Cardiac muscle cell (in vitro differentiated cells and primary cell): ENCODE measurements around the gene SCAF4. TPM values are rescaled to one million over a fixed set of nuclear protein-coding genes. Genes with fewer than 3 reads are reported as not detected.

Source experiments
- DNase-seq, 2 donors: peaks; one replicate each; pipeline versions ENCODE4 v3.0.0 to v3.0.0-alpha.2; 2010 to 2017; ENCODE audit warnings: low read depth in 1 of 2, low spot score in 1 of 2
- H3K27ac ChIP-seq: fragments of 200-600 bp; sonication (generic); 2 replicates; pipeline ENCODE4 v1.5.1; 2016
- H3K27me3 ChIP-seq: fragments of 200-600 bp; sonication (generic); 2 replicates; pipeline ENCODE4 v1.6.0; 2016; ENCODE audit warnings: control low read depth
- H3K36me3 ChIP-seq: fragments of 200-600 bp; sonication (generic); 2 replicates; pipeline ENCODE4 v1.5.1; 2016; ENCODE audit warnings: control low read depth
- H3K4me1 ChIP-seq: fragments of 200-600 bp; sonication (generic); 2 replicates; pipeline ENCODE4 v1.8.1; 2017; ENCODE audit warnings: low read depth, mild to moderate bottlenecking, mixed run types
- H3K4me3 ChIP-seq: fragments of 200-600 bp; sonication (generic); 2 replicates; pipeline ENCODE4 v1.5.1; 2016; ENCODE audit warnings: mild to moderate bottlenecking
- H3K9me3 ChIP-seq: fragments of 200-600 bp; sonication (generic); 2 replicates; pipeline ENCODE4 v1.5.1; 2017; ENCODE audit warnings: low read depth, mild to moderate bottlenecking, control low read depth
- polyA plus RNA-seq: library from polyadenylated mRNA; unstranded; fragments of >200 nt; fragmentation: Nextera tagmentation; extraction: Ambion mirVana; gene quantifications from 2 replicates; pipeline ENCODE4 v1.2.1, GENCODE V29; 2016
- total RNA-seq: library from RNA; depleted of rRNA; stranded (reverse); fragments of >200 nt; gene quantifications from 2 replicates; pipeline ENCODE4 v1.2.3, GENCODE V29; 2016
- TF ChIP-seq, protein P1 (sequence below): IDR thresholded peaks from 2 replicates; pipeline ENCODE4 v1.5.1; 2012; ENCODE audit warnings: low read depth, mild to moderate bottlenecking, low read length

The SCAF4 gene
- total and polyA plus RNA-seq, 2 experiments from 2014 or later: 16.0 to 28.6 TPM

DNA sequence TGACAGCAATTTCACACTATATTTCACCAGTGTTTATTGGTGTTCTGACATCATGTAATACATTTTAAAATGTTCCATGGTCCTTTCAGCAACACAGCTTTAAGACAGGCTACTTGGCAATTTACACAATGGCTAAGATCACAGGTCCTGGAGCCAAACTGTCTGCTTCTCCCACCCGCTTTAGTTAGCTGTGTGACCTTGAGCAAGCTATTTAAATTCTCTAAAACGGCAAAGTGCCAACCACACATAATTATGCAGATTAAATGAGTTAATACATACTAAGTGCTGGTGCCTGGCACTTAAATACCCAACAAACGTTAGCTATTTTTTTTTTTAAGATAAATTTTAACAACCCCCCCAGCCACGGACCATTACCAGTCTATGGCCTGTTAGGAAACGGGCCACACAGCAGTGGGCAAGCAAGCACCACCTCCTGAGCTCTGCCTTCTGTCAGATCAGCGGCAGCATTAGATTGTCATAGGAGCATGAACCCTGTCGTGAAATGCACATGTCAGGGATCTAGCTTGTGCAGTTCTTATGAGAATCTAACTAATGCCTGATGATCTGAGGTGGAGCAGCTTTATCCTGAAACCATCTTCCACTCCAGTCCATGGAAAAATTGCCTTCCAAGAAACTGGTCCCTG lies 45.5 kb downstream of the SCAF4 start:
- TF ChIP-seq, protein P1, sequence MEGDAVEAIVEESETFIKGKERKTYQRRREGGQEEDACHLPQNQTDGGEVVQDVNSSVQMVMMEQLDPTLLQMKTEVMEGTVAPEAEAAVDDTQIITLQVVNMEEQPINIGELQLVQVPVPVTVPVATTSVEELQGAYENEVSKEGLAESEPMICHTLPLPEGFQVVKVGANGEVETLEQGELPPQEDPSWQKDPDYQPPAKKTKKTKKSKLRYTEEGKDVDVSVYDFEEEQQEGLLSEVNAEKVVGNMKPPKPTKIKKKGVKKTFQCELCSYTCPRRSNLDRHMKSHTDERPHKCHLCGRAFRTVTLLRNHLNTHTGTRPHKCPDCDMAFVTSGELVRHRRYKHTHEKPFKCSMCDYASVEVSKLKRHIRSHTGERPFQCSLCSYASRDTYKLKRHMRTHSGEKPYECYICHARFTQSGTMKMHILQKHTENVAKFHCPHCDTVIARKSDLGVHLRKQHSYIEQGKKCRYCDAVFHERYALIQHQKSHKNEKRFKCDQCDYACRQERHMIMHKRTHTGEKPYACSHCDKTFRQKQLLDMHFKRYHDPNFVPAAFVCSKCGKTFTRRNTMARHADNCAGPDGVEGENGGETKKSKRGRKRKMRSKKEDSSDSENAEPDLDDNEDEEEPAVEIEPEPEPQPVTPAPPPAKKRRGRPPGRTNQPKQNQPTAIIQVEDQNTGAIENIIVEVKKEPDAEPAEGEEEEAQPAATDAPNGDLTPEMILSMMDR: no peak
- Histone ChIP-seq H3K9me3 (no peaks in the 10 kb centered on the region), H3K4me3 (no peak overlapping the region), H3K4me1 (no peaks in the 10 kb centered on the region), H3K27ac (no peak overlapping the region), H3K36me3 (peaks cover 63% of the 10 kb centered on the region), H3K27me3 (no peaks in the 10 kb centered on the region)
- no peak for DNase-seq

- Histone ChIP-seq H3K9me3 (no peaks in the 10 kb centered on the region), H3K4me1 (no peaks in the 10 kb centered on the region), H3K4me3 (no peak overlapping the region), H3K27ac (no peak overlapping the region), H3K36me3 (peaks cover 54% of the 10 kb centered on the region), H3K27me3 (no peaks in the 10 kb centered on the region)
- TF ChIP-seq, protein P1: no peak
- DNase-seq: no peak
Observed at GRCh38 chr21:31684918-31685317, 47.0 kb downstream of the SCAF4 start.

- no peak overlapping the region for H3K27ac ChIP-seq
- H3K4me1 ChIP-seq: no peaks in the 10 kb centered on the region
- peaks cover 64% of the 10 kb centered on the region for H3K36me3 ChIP-seq
- H3K4me3 ChIP-seq: no peak overlapping the region
- no peaks in the 10 kb centered on the region for H3K27me3 ChIP-seq
- H3K9me3 ChIP-seq: no peaks in the 10 kb centered on the region
- TF ChIP-seq, protein P1: peak; percentile 14
- DNase-seq: no peak
Observed at GRCh38 chr21:31683029-31683428, 48.9 kb downstream of the SCAF4 start.

- TF ChIP-seq, protein P1: no peak
- peaks cover 62% of the 10 kb centered on the region for H3K36me3 ChIP-seq
- no peaks in the 10 kb centered on the region for H3K27me3 ChIP-seq
- H3K27ac ChIP-seq: no peak overlapping the region
- H3K9me3 ChIP-seq: no peaks in the 10 kb centered on the region
- peak in 1 of 2 donors; percentile 25 for DNase-seq
- H3K4me1 ChIP-seq: no peaks in the 10 kb centered on the region
- no peak overlapping the region for H3K4me3 ChIP-seq
Observed at GRCh38 chr21:31682620-31683019, 49.3 kb downstream of the SCAF4 start.

DNA sequence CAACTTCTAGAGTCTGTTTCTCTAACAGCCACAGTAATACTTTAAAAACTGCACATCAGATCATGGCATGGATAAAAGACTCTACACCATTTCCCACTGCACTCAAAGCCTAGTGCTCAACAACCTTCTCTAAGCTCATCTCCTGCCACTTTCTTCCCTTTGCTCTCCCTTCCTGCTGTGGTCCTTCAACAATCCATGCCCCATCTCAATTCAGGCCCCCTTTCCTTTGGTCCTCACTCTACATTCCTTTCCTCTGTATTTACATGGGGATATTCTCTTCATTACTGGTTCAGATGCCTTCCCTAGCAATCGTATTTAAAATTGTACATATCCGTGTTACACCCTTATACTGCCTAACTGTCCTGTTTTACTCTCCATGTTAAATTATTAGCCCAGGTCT lies 53.4 kb downstream of the SCAF4 start:
- no peak for DNase-seq
- Histone ChIP-seq H3K4me1 (peaks cover 5% of the 10 kb centered on the region), H3K36me3 (peaks cover 27% of the 10 kb centered on the region), H3K27ac (no peak overlapping the region), H3K27me3 (no peaks in the 10 kb centered on the region), H3K9me3 (no peaks in the 10 kb centered on the region), H3K4me3 (no peak overlapping the region)
- TF ChIP-seq, protein P1: no peak
